Activated naive CD4-positive, alpha-beta T cell treated with anti-CD3 and anti-CD28 coated beads, Interleukin-2, amount 10 ng/mL, durations not matched to agents 7 days and 5 days (primary cell): ENCODE results near the gene RABGGTA.

ENCODE experiments used
- CTCF ChIA-PET: fragments of 350-600 bp; sonication (Branson Sonifier 250); formaldehyde crosslinking; loops from one replicate; lab custom pipeline; 2021; ENCODE audit warnings: antibody characterized with exemption; lab: Charles Lee
- DNase-seq: peaks from one replicate; pipeline ENCODE4 v3.0.0-alpha.2; 2020
- H3K27ac Mint-ChIP-seq: one replicate; pipeline ENCODE4 v1.8.0; 2021; ENCODE audit warnings: mild to moderate bottlenecking, moderate library complexity, mixed read lengths
- H3K27me3 Mint-ChIP-seq: one replicate; pipeline ENCODE4 v1.8.0; 2021; ENCODE audit warnings: mild to moderate bottlenecking, mixed read lengths
- H3K36me3 Mint-ChIP-seq: one replicate; pipeline ENCODE4 v1.8.0; 2021; ENCODE audit warnings: mixed read lengths
- H3K4me1 Mint-ChIP-seq: one replicate; pipeline ENCODE4 v1.8.0; 2021; ENCODE audit warnings: mixed read lengths
- H3K4me3 Mint-ChIP-seq: one replicate; pipeline ENCODE4 v1.8.0; 2021; ENCODE audit warnings: mild to moderate bottlenecking, moderate library complexity, mixed read lengths
- H3K9me3 Mint-ChIP-seq: one replicate; pipeline ENCODE4 v1.8.0; 2021; ENCODE audit warnings: mixed read lengths

Gene RABGGTA

DNA sequence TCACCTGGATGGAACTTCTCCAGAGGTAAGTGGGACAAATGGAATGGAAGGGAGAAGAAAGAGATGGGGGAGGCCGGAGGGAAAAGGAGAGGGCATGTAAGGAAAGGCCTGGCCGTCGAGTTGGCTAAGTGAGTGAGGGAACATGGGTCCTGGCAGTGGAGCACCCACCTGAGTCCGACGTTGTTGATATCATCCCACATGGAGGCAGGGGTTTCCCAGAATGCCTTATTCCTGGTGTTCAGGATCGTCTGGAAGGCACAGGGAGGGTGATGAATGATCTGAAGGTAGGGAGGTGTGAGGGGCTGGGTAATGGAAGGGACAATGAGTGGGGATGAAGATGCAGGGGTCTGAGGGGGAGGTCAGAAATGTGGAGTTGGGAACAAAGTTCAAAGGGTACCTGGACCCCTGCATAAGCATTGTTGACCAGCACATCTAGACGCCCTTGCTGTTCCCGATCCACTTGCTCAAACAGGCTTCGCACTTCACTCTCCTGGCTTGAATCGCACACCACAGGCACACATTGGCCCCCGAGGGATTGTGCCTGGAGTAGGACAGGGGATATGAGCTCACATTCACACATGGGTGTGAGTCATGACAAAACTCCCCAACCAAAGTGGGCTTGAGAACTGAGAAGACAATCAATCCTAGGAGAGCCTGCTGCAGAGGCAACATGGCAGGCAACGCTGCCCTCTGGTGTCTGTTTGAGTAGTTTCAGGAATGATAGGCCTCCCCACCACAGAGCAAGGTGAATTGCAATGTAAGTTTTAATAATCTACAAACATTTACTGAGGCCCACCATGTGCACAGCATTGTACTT lies 25.2 kb upstream of the RABGGTA start:
- peak; percentile 81 for DNase-seq
- Mint-ChIP-seq H3K4me1 (peaks cover 51% of the 10 kb centered on the region), H3K9me3 (no peaks in the 10 kb centered on the region), H3K27me3 (peaks cover 5% of the 10 kb centered on the region), H3K36me3 (peaks cover 31% of the 10 kb centered on the region), H3K4me3 (peak overlapping the region; percentile 4), H3K27ac (peak overlapping the region; percentile 82)
- CTCF ChIA-PET, result interaction anchor here (0.7 to 8.3 kb wide), 19 partner anchors 8 to 135 kb away, joined by 3 to 223 read pairs (median 8); partner anchors contain the start of genes CHMP4A, CIDEB, IRF9 and LTB4R

DNA sequence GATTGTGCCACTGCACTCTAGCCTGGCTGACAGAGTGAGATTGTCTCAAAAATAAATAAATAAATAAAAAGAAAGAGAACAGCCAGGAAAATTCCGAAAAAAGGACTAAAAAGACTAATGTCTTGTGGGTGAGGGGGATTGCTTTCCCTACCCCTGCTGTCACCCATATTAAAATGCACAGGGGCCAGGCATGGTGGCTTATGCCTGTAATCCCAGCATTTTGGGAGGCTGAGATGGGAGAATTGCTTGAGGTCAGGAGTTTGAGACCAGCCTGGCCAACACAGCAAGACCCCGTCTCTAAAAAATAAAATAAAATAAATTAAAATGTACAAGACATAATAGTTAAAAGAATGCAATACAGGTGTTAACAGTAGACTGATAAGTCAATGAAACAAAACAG lies 22.1 kb upstream of the RABGGTA start:
- H3K36me3 Mint-ChIP-seq, result peaks cover 46% of the 10 kb centered on the region
- H3K4me3 Mint-ChIP-seq, result no peak overlapping the region
- no peak overlapping the region for H3K27ac Mint-ChIP-seq
- CTCF ChIA-PET, result interaction anchor here (0.7 to 5.1 kb wide), 5 partner anchors 14 to 51 kb away, joined by 3 to 34 read pairs (median 8); partner anchors contain the start of genes CIDEB and TINF2
- H3K9me3 Mint-ChIP-seq, result no peaks in the 10 kb centered on the region
- no peaks in the 10 kb centered on the region for H3K27me3 Mint-ChIP-seq
- H3K4me1 Mint-ChIP-seq, result peaks cover 37% of the 10 kb centered on the region
- no peak for DNase-seq

DNA sequence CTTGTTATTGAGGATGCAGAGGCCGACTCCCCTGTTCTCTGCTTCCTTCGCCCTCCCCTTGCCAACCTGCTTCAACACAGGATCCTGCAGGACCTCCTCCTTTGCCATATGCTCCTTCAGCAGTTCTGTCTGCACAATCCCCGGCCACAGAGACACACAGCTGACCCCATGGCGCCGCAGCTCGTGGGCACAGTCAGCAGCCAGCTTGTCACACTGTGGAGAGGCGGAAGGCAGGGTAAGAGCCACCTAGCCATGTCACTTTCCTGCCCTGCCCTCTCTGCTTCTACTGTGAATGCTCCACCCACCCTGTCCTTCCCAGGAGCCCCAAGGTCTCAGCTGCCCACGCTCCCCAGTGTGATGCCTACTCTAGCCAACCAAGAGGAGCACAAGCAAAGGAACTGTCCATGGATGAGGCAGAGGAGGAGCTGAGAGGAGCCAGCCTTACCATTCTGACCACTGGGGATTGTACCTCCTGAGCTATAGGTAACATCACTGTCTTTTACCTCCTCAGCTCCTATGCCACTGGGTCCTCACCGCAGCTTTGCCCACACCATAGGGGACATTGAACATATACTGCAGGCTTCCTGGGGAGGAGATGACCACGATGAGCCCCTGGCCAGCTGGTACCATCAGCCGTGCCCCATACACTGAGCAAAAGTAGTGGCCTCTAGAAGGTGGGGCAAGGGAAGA lies 20.9 kb upstream of the RABGGTA start:
- Mint-ChIP-seq H3K4me1 (peaks cover 34% of the 10 kb centered on the region), H3K27ac (no peak overlapping the region), H3K27me3 (no peaks in the 10 kb centered on the region), H3K36me3 (peaks cover 45% of the 10 kb centered on the region), H3K4me3 (no peak overlapping the region), H3K9me3 (no peaks in the 10 kb centered on the region)
- no peak for DNase-seq
- CTCF ChIA-PET, result interaction anchor here (0.8 to 5.1 kb wide), 7 partner anchors 9 to 139 kb away, joined by 3 to 34 read pairs (median 6); partner anchors contain the start of genes CIDEB and TINF2

DNA sequence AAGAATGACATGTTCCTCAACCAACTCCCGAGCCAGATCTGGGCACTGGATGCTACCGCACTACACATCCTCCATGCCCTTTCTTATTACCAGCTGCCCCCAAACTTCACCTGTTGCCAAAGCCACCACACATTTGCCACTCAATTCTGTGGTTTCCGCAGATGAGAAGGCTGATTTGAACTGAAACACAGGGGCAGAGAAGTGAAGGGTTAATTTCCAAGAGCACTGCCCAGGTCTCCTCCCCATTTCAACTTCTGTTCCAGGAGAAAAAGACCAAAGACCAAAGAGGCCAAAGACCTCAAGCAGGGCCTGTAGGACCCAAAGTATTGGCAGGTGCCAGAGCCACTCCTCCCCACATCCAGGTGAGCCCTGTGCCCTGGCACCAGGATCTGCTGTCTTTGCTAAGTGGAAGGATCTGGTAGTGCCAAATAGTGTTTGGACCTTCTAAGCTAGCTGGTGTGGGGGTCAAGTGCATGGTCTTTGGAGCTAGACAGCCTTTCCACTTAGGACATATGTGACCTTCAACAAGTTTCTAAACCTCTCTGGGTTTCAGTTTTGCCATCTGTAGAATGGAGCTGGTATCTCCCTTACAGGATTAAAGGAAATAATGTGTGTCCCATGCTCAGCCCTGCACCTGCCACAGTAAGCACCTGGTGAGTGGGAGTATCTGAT lies 20.2 kb upstream of the RABGGTA start:
- Mint-ChIP-seq H3K9me3 (no peaks in the 10 kb centered on the region), H3K27ac (no peak overlapping the region), H3K36me3 (peaks cover 40% of the 10 kb centered on the region), H3K4me3 (no peak overlapping the region), H3K27me3 (no peaks in the 10 kb centered on the region), H3K4me1 (peaks cover 27% of the 10 kb centered on the region)
- DNase-seq, result no peak
- CTCF ChIA-PET, result interaction anchor here (1.7 to 5.1 kb wide), 5 partner anchors 8 to 49 kb away, joined by 6 to 34 read pairs (median 10); partner anchors contain the start of genes CIDEB and TINF2

DNA sequence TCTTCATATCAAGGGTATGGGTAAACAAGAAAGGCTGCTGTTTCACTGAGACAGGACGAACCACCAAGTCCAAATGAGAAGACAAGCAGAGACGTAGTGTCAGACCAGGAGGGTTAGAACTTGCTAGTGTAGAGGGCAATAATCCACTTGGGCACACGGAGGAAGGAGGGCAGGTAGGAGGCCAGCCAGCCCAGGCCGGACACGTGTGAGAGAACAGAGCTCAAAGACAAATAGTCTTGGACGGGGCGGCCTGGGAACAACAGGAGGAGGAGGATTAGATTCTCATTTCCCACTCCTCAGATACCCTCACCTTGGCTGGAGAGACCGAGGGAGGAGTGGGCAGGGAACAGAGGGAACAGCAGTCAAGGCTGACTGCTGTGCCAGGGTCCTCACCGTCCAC lies 19.3 kb upstream of the RABGGTA start:
- Mint-ChIP-seq H3K9me3 (no peaks in the 10 kb centered on the region), H3K4me3 (no peak overlapping the region), H3K4me1 (peaks cover 21% of the 10 kb centered on the region), H3K36me3 (peaks cover 32% of the 10 kb centered on the region), H3K27ac (no peak overlapping the region), H3K27me3 (no peaks in the 10 kb centered on the region)
- CTCF ChIA-PET, result interaction anchor here (0.9 to 5.1 kb wide), 8 partner anchors 9 to 63 kb away, joined by 3 to 34 read pairs (median 8); partner anchors contain the start of genes CIDEB and TINF2
- DNase-seq, result no peak

DNA sequence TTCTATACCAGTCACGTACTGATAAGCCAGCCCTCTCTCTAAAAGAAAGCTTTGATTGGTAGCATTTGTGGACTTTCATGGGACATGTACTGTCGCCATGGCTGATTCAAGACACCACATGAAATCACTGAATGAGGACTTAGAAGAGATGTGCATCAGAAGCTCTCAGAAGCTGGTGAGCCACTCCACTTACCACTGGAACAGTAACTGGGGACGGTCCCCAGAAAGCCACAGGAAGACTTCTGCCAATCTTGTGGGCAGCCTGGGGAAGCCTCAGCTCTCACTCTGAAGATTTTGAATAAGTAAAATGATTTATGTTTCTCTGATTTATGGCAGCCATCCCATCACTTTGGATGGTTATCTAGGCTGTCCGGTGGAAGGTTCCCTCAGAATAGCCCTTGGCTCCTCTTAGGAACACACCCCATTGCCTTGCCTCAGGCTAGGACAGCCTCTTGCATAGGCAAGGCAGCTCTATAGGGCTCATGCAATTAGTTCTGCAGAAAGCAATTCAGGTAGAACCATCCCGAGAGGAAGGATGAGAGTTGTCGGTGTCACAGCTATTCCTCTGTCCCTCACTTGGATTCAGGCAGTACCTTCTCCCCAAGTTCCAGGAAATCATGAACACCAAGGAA lies 18.4 kb upstream of the RABGGTA start:
- Mint-ChIP-seq H3K9me3 (no peaks in the 10 kb centered on the region), H3K4me1 (peaks cover 21% of the 10 kb centered on the region), H3K36me3 (peaks cover 30% of the 10 kb centered on the region), H3K4me3 (no peak overlapping the region), H3K27me3 (no peaks in the 10 kb centered on the region), H3K27ac (no peak overlapping the region)
- CTCF ChIA-PET, result interaction anchor here (0.8 to 5.1 kb wide), 12 partner anchors 8 to 141 kb away, joined by 3 to 34 read pairs (median 5); partner anchors contain the start of genes CIDEB and TINF2
- DNase-seq, result peak; percentile 60

DNA sequence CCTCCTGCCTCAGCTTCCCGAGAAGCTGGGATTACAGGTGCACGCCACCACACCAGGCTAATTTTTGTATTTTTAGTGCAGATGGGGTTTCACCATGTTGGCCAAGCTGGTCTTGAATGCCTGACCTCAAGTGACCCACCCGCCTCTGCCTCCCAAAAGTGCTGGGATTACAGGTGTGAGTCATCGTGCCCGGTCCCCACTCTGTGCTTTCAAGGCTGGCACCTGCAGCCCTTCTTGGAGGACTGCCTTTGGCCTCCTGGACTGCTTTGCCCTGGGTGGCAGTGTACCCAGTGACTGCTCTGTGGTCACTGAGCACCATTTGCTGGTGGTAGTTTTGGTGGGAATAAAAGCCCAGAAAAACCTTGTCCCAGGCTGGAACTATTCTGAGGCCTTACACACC lies 15.6 kb upstream of the RABGGTA start:
- Mint-ChIP-seq H3K9me3 (no peaks in the 10 kb centered on the region), H3K4me3 (no peak overlapping the region), H3K4me1 (peaks cover 21% of the 10 kb centered on the region), H3K36me3 (peaks cover 24% of the 10 kb centered on the region), H3K27ac (no peak overlapping the region), H3K27me3 (no peaks in the 10 kb centered on the region)
- DNase-seq, result no peak
- CTCF ChIA-PET, result interaction anchor here (1.4 kb wide), 1 partner anchor 44 kb away, joined by 3 read pairs; no protein-coding TSS in a partner anchor

DNA sequence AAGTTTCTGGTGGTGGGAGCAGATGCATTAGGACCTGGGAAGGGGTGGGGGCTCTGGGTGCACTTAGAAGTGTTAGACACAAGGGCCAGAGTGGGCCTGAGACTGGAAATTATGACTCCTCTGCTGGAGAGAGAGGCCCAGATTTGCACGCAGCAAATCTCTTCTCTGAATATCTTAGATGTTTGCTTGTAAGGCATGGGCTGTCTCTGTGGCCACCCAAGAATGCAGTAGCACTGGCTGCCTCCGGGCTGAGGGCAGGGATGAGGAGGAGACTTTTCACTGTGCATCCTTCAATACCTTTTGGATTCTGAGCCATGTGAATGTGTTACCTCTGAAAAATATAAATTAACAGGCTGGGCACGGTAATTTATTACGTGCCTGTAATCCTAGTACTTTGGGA lies 14.0 kb upstream of the RABGGTA start:
- peaks cover 9% of the 10 kb centered on the region for H3K27me3 Mint-ChIP-seq
- CTCF ChIA-PET, result interaction anchor here (1.4 kb wide), 1 partner anchor 23 kb away, joined by 3 read pairs; no protein-coding TSS in a partner anchor
- H3K4me3 Mint-ChIP-seq, result no peak overlapping the region
- no peaks in the 10 kb centered on the region for H3K9me3 Mint-ChIP-seq
- peaks cover 8% of the 10 kb centered on the region for H3K36me3 Mint-ChIP-seq
- no peak for DNase-seq
- peaks cover 23% of the 10 kb centered on the region for H3K4me1 Mint-ChIP-seq
- H3K27ac Mint-ChIP-seq, result no peak overlapping the region

DNA sequence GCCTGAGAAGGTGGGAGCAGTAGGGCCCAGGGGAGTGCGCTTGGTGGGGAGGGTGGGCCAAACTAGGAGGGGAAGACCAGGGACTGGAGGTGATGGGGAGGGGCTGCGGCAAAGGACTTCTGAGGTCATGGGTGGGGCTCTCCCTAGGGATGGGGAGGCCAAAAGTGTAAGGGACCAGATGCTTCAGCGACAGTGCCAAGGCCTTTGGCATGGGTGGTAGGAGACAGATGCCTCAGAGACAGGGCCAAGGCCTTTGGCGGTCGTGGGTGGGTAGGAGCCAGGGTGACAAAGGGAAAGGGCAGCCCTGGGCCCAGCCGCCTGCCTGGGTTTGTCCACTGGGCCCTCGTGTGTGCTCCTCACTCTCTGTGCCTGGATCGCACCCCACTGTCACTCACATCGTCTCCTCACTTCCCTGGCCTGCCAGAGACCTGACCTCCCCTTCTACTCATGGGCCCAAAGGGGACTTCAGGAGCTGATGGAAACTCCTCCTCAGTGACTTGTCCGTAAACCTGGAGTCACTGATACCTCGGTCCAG lies 13.2 kb upstream of the RABGGTA start:
- Mint-ChIP-seq H3K9me3 (no peaks in the 10 kb centered on the region), H3K27me3 (peaks cover 13% of the 10 kb centered on the region), H3K36me3 (peaks cover under 1% of the 10 kb centered on the region), H3K4me1 (peaks cover 21% of the 10 kb centered on the region), H3K4me3 (no peak overlapping the region), H3K27ac (no peak overlapping the region)
- CTCF ChIA-PET, result interaction anchor here (1.4 kb wide), 1 partner anchor 24 kb away, joined by 3 read pairs; no protein-coding TSS in a partner anchor
- DNase-seq, result no peak

DNA sequence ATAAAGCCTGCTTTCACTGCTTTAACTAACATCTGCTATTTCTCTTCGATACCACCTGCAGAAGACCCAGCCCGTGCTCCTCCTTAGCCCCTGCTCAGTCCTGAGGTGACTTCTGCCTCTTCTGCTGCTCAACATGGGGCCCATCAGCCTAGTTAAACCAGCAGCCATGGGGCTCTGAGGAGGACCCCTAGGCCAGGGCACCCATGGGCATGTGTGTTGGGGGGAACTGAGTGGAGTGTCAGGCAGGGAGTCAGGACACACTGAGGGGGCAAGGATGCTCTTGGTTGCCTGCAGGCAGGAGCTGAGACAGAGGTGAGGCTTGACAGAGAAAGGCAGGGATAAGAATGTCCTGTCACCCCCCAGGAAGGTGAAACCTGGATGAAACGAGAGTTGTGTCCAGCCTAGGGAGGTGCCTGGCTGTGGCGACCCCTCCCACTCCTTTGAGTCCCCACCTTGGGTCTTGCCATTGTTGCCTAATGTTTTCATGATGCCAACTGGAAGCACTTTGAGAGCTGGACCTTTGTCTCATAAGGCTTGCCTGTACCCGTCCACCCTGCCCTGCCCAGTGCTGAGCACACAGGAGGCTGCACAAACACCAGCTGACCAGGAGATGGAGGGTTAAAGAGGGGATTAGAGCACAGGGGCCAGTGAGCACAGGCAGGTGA lies 12.5 kb upstream of the RABGGTA start:
- peaks cover 23% of the 10 kb centered on the region for H3K4me1 Mint-ChIP-seq
- CTCF ChIA-PET, result interaction anchor here (0.9 to 1.4 kb wide), 2 partner anchors 8 to 41 kb away, joined by 3 to 6 read pairs; partner anchors contain the start of gene TINF2
- H3K27me3 Mint-ChIP-seq, result peaks cover 13% of the 10 kb centered on the region
- no peaks in the 10 kb centered on the region for H3K36me3 Mint-ChIP-seq
- H3K9me3 Mint-ChIP-seq, result no peaks in the 10 kb centered on the region
- no peak overlapping the region for H3K4me3 Mint-ChIP-seq
- no peak overlapping the region for H3K27ac Mint-ChIP-seq
- DNase-seq, result no peak

DNA sequence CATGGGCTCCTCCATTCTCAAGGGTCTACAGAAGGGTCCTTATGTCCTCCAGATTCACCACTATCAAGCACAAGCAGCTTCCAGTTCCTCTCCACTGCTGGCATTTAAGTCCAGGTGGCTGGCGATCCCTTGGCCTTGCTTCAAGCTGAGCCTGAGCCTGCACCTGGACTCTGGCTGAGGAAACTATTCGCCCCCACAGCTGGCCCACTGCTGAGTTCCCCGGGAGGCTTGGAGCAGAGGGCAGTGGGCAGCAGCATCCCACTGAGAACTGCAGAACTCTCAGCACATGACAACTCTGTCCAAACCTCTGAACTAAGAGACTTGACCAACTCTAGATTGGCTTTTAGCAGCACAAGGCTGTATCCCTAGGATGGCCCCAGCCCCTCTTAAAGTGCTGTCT lies 11.3 kb upstream of the RABGGTA start:
- Mint-ChIP-seq H3K36me3 (no peaks in the 10 kb centered on the region), H3K4me3 (no peak overlapping the region), H3K4me1 (peaks cover 28% of the 10 kb centered on the region), H3K27me3 (peaks cover 13% of the 10 kb centered on the region), H3K9me3 (no peaks in the 10 kb centered on the region), H3K27ac (no peak overlapping the region)
- no peak for DNase-seq
- CTCF ChIA-PET, result interaction anchor here (1.1 to 4.4 kb wide), 5 partner anchors 8 to 39 kb away, joined by 3 to 19 read pairs (median 3); partner anchors contain the start of genes CIDEB and RABGGTA

DNA sequence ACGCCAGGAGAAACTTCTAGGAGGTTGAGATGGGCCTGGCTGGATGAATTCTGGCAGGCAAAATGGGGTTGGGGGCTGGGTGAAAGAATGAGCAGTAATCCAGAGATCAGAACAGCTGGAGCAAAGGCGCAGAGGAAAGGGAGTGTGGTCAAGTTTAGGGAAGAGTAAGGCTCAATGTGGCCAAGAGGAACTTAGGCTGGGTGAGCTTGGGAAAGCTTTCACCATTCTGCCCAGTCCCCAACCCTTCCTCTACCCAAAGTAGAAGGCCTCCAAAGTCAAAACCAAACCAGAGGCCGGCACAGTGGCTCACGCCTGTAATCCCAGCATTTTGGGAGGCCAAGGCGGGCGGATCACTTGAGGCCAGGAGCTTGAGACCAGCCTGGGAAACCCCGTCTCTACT lies 10.2 kb upstream of the RABGGTA start:
- CTCF ChIA-PET, result interaction anchor here (0.8 to 4.4 kb wide), 4 partner anchors 9 to 27 kb away, joined by 3 to 19 read pairs (median 6); partner anchors contain the start of gene RABGGTA
- no peak overlapping the region for H3K27ac Mint-ChIP-seq
- H3K4me1 Mint-ChIP-seq, result peaks cover 30% of the 10 kb centered on the region
- H3K27me3 Mint-ChIP-seq, result peaks cover 13% of the 10 kb centered on the region
- H3K36me3 Mint-ChIP-seq, result no peaks in the 10 kb centered on the region
- no peak overlapping the region for H3K4me3 Mint-ChIP-seq
- no peak for DNase-seq
- no peaks in the 10 kb centered on the region for H3K9me3 Mint-ChIP-seq
